GM23338 (cell line): Measurements from ENCODE around the gene CDC26. TPM values are rescaled to one million over a fixed set of nuclear protein-coding genes. Genes with fewer than 3 reads are reported as not detected.

Experiments used
- ATAC-seq: fragments of 200-7000 bp; cut with Tn5 transposase; 3 replicates; pipeline ENCODE4 v1.9.1; 2020
- DNase-seq: peaks from one replicate; pipeline ENCODE4 v3.0.0-alpha.2; 2015; ENCODE audit warnings: low spot score
- H2AFZ ChIP-seq: fragments of 200-600 bp; sonication (generic); 2 replicates; pipeline ENCODE4 v1.8.0; 2016; ENCODE audit warnings: antibody characterized with exemption, mild to moderate bottlenecking, moderate library complexity
- H3F3A ChIP-seq: fragments of 200-600 bp; sonication (generic); replicated peaks from 2 replicates; pipeline ENCODE4 v1.8.0; 2017; ENCODE audit warnings: antibody characterized with exemption, mixed run types, low read depth
- H3K27ac ChIP-seq: fragments of 200-600 bp; sonication (generic); 2 replicates; pipeline ENCODE4 v1.6.1; 2016; ENCODE audit warnings: low read depth
- H3K27me3 ChIP-seq: fragments of 200-600 bp; sonication (generic); 2 replicates; pipeline ENCODE4 v1.8.0; 2016; ENCODE audit warnings: mild to moderate bottlenecking, mixed run types, moderate library complexity; ENCODE audit not compliant: insufficient read depth
- H3K36me3 ChIP-seq: fragments of 200-600 bp; sonication (generic); 2 replicates; pipeline ENCODE4 v1.8.0; 2016; ENCODE audit warnings: mild to moderate bottlenecking; ENCODE audit not compliant: insufficient read depth
- H3K4me1 ChIP-seq: fragments of 200-600 bp; sonication (generic); 2 replicates; pipeline ENCODE4 v1.8.0; 2016; ENCODE audit warnings: mild to moderate bottlenecking, moderate library complexity; ENCODE audit not compliant: insufficient read depth
- H3K4me2 ChIP-seq: fragments of 200-600 bp; sonication (generic); 2 replicates; pipeline ENCODE4 v1.7.1; 2017; ENCODE audit warnings: mixed run types
- H3K4me3 ChIP-seq: fragments of 200-600 bp; sonication (generic); 2 replicates; pipeline ENCODE4 v1.6.1; 2016; ENCODE audit warnings: mixed run types
- H3K79me2 ChIP-seq: fragments of 200-600 bp; sonication (generic); replicated peaks from 2 replicates; pipeline ENCODE4 v1.8.0; 2017; ENCODE audit warnings: mild to moderate bottlenecking; ENCODE audit not compliant: insufficient read depth
- H3K9me2 ChIP-seq: fragments of 200-600 bp; sonication (generic); 2 replicates; pipeline ENCODE4 v1.8.0; 2017; ENCODE audit not compliant: insufficient read depth
- H4K20me1 ChIP-seq: fragments of 200-600 bp; sonication (generic); replicated peaks from 2 replicates; pipeline ENCODE4 v1.8.0; 2017; ENCODE audit warnings: mild to moderate bottlenecking; ENCODE audit not compliant: insufficient read depth
- H3K27ac Mint-ChIP-seq: 2 replicates; pipeline ENCODE4 v1.8.0; 2020; ENCODE audit warnings: inconsistent platforms, mild to moderate bottlenecking, moderate library complexity, mixed read lengths
- H3K27me3 Mint-ChIP-seq: 3 replicates; pipeline ENCODE4 v1.8.0; 2022; ENCODE audit warnings: low read depth, mild to moderate bottlenecking, moderate library complexity, mixed read lengths, inconsistent platforms; ENCODE audit not compliant: insufficient read depth, poor library complexity
- H3K36me3 Mint-ChIP-seq: 3 replicates; pipeline ENCODE4 v1.8.0; 2021; ENCODE audit warnings: low read depth, mild to moderate bottlenecking, inconsistent platforms, moderate library complexity, mixed read lengths
- H3K4me1 Mint-ChIP-seq: 3 replicates; pipeline ENCODE4 v1.8.0; 2020; ENCODE audit warnings: mild to moderate bottlenecking, inconsistent platforms, mixed read lengths
- H3K4me3 Mint-ChIP-seq: 3 replicates; pipeline ENCODE4 v1.8.0; 2021; ENCODE audit warnings: moderate library complexity, mild to moderate bottlenecking, inconsistent platforms, mixed read lengths
- H3K9me3 Mint-ChIP-seq: 3 replicates; pipeline ENCODE4 v1.8.0; 2020; ENCODE audit warnings: moderate library complexity, mild to moderate bottlenecking, inconsistent platforms, mixed read lengths
- CREB1 ChIP-seq: fragments of 250-450 bp; sonication (Bioruptor Pico); IDR thresholded peaks from 2 replicates; pipeline ENCODE4 v1.5.0; 2020; ENCODE audit warnings: low read depth, mild to moderate bottlenecking, moderate library complexity
- CTCF ChIP-seq, 2 experiments: fragments of 200-600 bp in 1 of 2; sonication (generic) in 1 of 2; conservative IDR thresholded peaks; 2 replicates each; pipeline versions ENCODE4 v1.5.1 to v1.6.1; 2016 to 2017; ENCODE audit warnings: antibody characterized with exemption in 2 of 2, low read depth in 2 of 2, mild to moderate bottlenecking in 2 of 2, moderate library complexity in 1 of 2
- ETS1 ChIP-seq: IDR thresholded peaks from 2 replicates; pipeline ENCODE4 v1.6.1; 2016; ENCODE audit warnings: antibody characterized with exemption
- EZH2 ChIP-seq: fragments of 200-600 bp; sonication (generic); IDR thresholded peaks from one replicate; pipeline ENCODE4 v1.8.0; 2017; ENCODE audit warnings: antibody characterized with exemption, mild to moderate bottlenecking, low read depth; ENCODE audit not compliant: unreplicated experiment
- EZH2phosphoT487 ChIP-seq: fragments of 200-600 bp; sonication (generic); IDR thresholded peaks from one replicate; pipeline ENCODE4 v1.8.1; 2018; ENCODE audit warnings: antibody characterized with exemption; ENCODE audit not compliant: unreplicated experiment
- JUNB ChIP-seq: IDR thresholded peaks from one replicate; pipeline ENCODE4 v1.6.1; 2016; ENCODE audit warnings: antibody characterized with exemption; ENCODE audit not compliant: unreplicated experiment
- NANOG ChIP-seq: IDR thresholded peaks from 2 replicates; pipeline ENCODE4 v1.6.1; 2016; ENCODE audit warnings: antibody characterized with exemption, borderline replicate concordance
- POLR2AphosphoS5 ChIP-seq: IDR thresholded peaks from 2 replicates; pipeline ENCODE4 v1.6.1; 2016; ENCODE audit warnings: antibody characterized with exemption, low read depth
- REST ChIP-seq: IDR thresholded peaks from one replicate; pipeline ENCODE4 v1.6.1; 2018; ENCODE audit warnings: antibody characterized with exemption; ENCODE audit not compliant: unreplicated experiment
- STAT1 ChIP-seq: IDR thresholded peaks from one replicate; pipeline ENCODE4 v1.6.1; 2016; ENCODE audit warnings: antibody characterized with exemption; ENCODE audit not compliant: unreplicated experiment
- ZNF114 ChIP-seq: fragments of 250-450 bp; sonication (Bioruptor Pico); IDR thresholded peaks from 2 replicates; pipeline ENCODE4 v1.5.0; 2020; ENCODE audit warnings: mild to moderate bottlenecking, moderate library complexity
- ZNF462 ChIP-seq: fragments of 250-450 bp; sonication (Bioruptor Pico); IDR thresholded peaks from 2 replicates; pipeline ENCODE4 v1.5.0; 2020; ENCODE audit warnings: mild to moderate bottlenecking, moderate library complexity
- polyA plus RNA-seq: library from polyadenylated mRNA; unstranded; fragments of >200 nt; fragmentation: Nextera tagmentation; extraction: Ambion mirVana; gene quantifications from 2 replicates; pipeline ENCODE4 v1.2.1, GENCODE V29; 2016
- total RNA-seq: library from RNA; depleted of rRNA; stranded (reverse); fragments of >200 nt; shearing (Covaris generic); gene quantifications from 2 replicates; pipeline ENCODE4 v1.2.3, GENCODE V29; 2014

The CDC26 gene
- total and polyA plus RNA-seq, 2 experiments from 2014 or later = 34.9 to 112 TPM

GRCh38 chr9:113290052-113290607, 14.8 kb upstream of the CDC26 start:
- no peak overlapping the region for H3K27ac Mint-ChIP-seq
- H4K20me1 ChIP-seq = 0 out of 2 replicates have a peak, but pooled peaks cover 4% of the 10 kb centered on the region
- H3K36me3 ChIP-seq = peaks cover 72% of the 10 kb centered on the region
- no peaks in the 10 kb centered on the region for H3K79me2 ChIP-seq
- H3K4me3 ChIP-seq = no peak overlapping the region
- no peaks in the 10 kb centered on the region for H3K27me3 ChIP-seq
- ATAC-seq (no peak), DNase-seq (no peak)
- no peaks in the 10 kb centered on the region for H3K4me1 ChIP-seq
- H3K9me3 Mint-ChIP-seq = no peaks in the 10 kb centered on the region
- no peaks in the 10 kb centered on the region for H3K27me3 Mint-ChIP-seq
- H3K4me1 Mint-ChIP-seq = no peaks in the 10 kb centered on the region
- no peak overlapping the region for H2AFZ ChIP-seq
- H3K9me2 ChIP-seq = no peaks in the 10 kb centered on the region
- no peak overlapping the region for H3K4me2 ChIP-seq
- H3F3A ChIP-seq = no peaks in the 10 kb centered on the region
- TF ChIP-seq REST (no peak), EZH2phosphoT487 (no peak), JUNB (no peak), ETS1 (no peak), CTCF (conservative IDR thresholded peaks at IDR 0.05; ENCODE audit: low read depth in 2 of 2) (no peak), CREB1 (no peak), STAT1 (no peak), NANOG (no peak), ZNF114 (CRISPR knock-in tag) (no peak), ZNF462 (CRISPR knock-in tag) (no peak), EZH2 (no peak), POLR2AphosphoS5 (no peak)
- H3K4me3 Mint-ChIP-seq = no peak overlapping the region
- H3K36me3 Mint-ChIP-seq = peaks cover 73% of the 10 kb centered on the region
- no peak overlapping the region for H3K27ac ChIP-seq
